Cerebellar cortex (tissue), 1 donor: ENCODE data around the gene KCNS1.
A peak's percentile ranks its signal among the peaks of the same experiment; 100 is the strongest.
"Not testable (repeated sequence)": the region's sequence is repeated elsewhere in the genome, so short reads cannot be mapped to it uniquely, and the experiment has no call there.

Source experiments
- DNase-seq: peaks from one replicate; pipeline ENCODE4 v3.0.0-alpha.2; 2015; ENCODE audit warnings: low spot score

KCNS1 gene

GRCh38 chr20:45100563-45101245 lies at the start of gene KCNS1:
Gene KCNS1, minus strand, starts transcription at chr20:45101127. Its CDS starts 1,891 bp downstream, at chr20:45099236.
- DNase-seq: no peak

GRCh38 chr20:45149062-45149461 lies 48.1 kb upstream of the KCNS1 start:
- no peak for DNase-seq

- DNase-seq: no peak
These were observed 39.9 kb upstream of the KCNS1 start for GRCh38 chr20:45140836-45141235.

- not testable (repeated sequence) for DNase-seq
These were observed 38.9 kb upstream of the KCNS1 start for GRCh38 chr20:45139733-45140375.

- DNase-seq: peak; percentile 3
These were observed 37.8 kb upstream of the KCNS1 start for GRCh38 chr20:45138561-45139300.

- DNase-seq: no peak
These were observed 36.0 kb upstream of the KCNS1 start for GRCh38 chr20:45136911-45137310.

GRCh38 chr20:45128099-45128498 lies 27.2 kb upstream of the KCNS1 start:
- no peak for DNase-seq

GRCh38 chr20:45124365-45124764 lies 23.4 kb upstream of the KCNS1 start, which contains the start of gene WFDC12:
Gene WFDC12, minus strand, starts transcription at chr20:45124465. Its CDS starts 18 bp downstream, at chr20:45124447.
- DNase-seq: no peak

- no peak for DNase-seq
These were observed 20.5 kb upstream of the KCNS1 start for GRCh38 chr20:45121388-45121787.

- DNase-seq: no peak
These were observed 18.8 kb upstream of the KCNS1 start for GRCh38 chr20:45119556-45120266.

- no peak for DNase-seq
These were observed 17.1 kb upstream of the KCNS1 start for GRCh38 chr20:45118028-45118427.

- no peak for DNase-seq
These were observed 16.7 kb upstream of the KCNS1 start for GRCh38 chr20:45117581-45117980.

- DNase-seq: no peak
These were observed 14.9 kb upstream of the KCNS1 start for GRCh38 chr20:45115829-45116228.

GRCh38 chr20:45115386-45115774 lies 14.5 kb upstream of the KCNS1 start:
- no peak for DNase-seq

- DNase-seq: no peak
These were observed 13.8 kb upstream of the KCNS1 start, which contains the start of gene WFDC5 for GRCh38 chr20:45114465-45115385. Gene WFDC5, minus strand, starts transcription at chr20:45115174. Its CDS starts 91 bp downstream, at chr20:45115083.

- no peak for DNase-seq
These were observed 12.9 kb upstream of the KCNS1 start for GRCh38 chr20:45113865-45114264.

GRCh38 chr20:45112754-45113153 lies 11.8 kb upstream of the KCNS1 start:
- DNase-seq: no peak

GRCh38 chr20:45111799-45112471 lies 11.0 kb upstream of the KCNS1 start:
- DNase-seq: no peak

- no peak for DNase-seq
These were observed 10.4 kb upstream of the KCNS1 start for GRCh38 chr20:45111285-45111684.

GRCh38 chr20:45110301-45110700 lies 9.4 kb upstream of the KCNS1 start:
- no peak for DNase-seq

GRCh38 chr20:45109634-45110033 lies 8.7 kb upstream of the KCNS1 start:
- DNase-seq: no peak
